ENCODE results near the gene UNK. TPM values are rescaled to one million over a fixed set of nuclear protein-coding genes. Genes with fewer than 3 reads are reported as not detected.
"Not testable (repeated sequence)": the region's sequence is repeated elsewhere in the genome, so short reads cannot be mapped to it uniquely, and the experiment has no call there.

UNK gene
- total RNA-seq, 4 donors from 2014 or later = 26.5 to 42.5 (median 31.9) TPM

DNA sequence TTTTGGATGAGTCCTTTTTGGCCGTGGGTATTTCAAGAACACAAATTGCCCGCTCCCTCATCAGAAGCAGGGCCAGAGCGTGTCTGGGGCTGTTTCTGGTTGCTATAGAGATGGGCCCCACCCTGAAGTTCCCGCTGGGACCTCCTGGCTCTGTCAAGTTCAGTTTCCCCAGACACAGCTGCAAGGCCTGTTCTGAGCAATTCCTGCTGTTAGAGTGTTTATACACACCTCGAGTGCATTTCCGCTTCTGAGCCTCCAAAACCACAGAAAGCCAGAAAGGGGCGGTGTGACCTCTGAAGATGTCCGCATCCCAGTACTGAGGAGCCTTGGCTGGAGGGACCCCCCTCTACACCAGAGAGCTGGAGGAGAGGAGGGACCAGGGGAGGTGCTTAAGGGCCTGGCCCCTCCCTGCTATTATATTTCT is 79.9 kb downstream of the UNK start:
- DNase-seq (ENCODE audit: low spot score in 2 of 2) = peak in 1 of 2 donors; percentile 75
- intact Hi-C loops (cut with DNase I; ENCODE audit: low total_unique reads) = no loop called here
- 4 to 9% methylated on average over 8 of the region's 8 CpGs for WGBS, 2 donors

DNA sequence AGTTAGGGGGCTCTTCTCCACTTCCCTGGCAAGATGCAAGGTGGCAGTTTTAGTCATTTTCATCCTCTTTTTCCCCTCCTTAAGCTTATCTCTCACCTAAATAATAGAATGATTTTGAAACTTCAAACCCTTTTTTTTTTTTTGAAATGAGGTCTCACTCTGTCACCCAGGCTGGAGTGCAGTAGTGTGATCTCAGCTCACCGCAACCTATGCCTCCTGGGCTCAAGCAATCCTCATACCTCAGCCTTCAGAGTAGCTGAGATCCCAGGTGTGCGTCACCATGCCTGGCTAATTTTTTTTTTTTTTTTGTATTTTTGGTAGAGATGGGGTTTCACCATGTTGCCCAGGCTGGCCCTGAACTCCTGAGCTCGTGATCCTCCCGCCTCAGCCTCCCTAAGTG is 80.3 kb downstream of the UNK start:
- 59 to 65% methylated on average over 4 of the region's 4 CpGs for WGBS, 2 donors

More for the DNA sequence above, 79.9 kb downstream of the UNK start:
- no peak overlapping the region for H3K4me3 ChIP-seq (ENCODE audit: low read depth, poor library complexity, severe bottlenecking)
- TF ChIP-seq, protein P1, sequence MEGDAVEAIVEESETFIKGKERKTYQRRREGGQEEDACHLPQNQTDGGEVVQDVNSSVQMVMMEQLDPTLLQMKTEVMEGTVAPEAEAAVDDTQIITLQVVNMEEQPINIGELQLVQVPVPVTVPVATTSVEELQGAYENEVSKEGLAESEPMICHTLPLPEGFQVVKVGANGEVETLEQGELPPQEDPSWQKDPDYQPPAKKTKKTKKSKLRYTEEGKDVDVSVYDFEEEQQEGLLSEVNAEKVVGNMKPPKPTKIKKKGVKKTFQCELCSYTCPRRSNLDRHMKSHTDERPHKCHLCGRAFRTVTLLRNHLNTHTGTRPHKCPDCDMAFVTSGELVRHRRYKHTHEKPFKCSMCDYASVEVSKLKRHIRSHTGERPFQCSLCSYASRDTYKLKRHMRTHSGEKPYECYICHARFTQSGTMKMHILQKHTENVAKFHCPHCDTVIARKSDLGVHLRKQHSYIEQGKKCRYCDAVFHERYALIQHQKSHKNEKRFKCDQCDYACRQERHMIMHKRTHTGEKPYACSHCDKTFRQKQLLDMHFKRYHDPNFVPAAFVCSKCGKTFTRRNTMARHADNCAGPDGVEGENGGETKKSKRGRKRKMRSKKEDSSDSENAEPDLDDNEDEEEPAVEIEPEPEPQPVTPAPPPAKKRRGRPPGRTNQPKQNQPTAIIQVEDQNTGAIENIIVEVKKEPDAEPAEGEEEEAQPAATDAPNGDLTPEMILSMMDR (IDR thresholded peaks at IDR 0.05) = no peak
- no peak for TF ChIP-seq POLR2A (IDR thresholded peaks at IDR 0.05)

DNA sequence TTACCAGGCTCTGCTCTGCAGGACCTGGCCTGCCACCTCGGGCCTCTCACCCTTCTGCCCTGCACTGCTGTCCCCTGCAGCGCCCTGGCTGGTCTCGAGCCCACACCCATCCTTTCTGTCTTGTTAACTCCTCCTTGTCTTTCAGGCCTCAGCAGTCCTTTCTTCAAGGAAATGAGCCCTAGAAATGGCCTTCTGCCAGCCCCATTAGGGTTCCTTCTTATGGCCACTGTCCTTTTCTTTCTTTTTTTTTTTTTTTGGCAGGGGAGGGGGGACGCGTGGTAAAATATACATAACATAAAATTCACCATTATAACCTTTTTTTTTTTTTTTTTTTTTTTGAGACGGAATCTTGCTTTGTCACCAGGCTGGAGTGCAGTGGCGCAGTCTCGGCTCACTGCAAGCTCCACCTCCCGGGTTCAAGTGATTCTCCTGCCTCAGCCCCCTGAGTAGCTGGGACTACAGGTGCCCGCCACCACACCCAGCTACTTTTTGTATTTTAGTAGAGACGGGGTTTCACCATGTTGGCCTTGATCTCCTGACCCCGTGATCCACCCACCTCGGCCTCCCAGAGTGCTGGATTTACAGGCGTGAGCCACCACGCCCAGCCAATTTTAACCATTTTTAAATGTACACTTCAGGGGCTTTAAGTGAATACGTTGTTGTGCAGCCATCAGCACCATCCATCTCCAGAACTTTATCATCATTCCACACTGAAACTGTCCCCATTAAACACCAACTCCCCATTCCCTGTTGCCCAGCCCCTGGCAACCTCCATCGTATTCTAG is 81.0 kb downstream of the UNK start:
- 74 to 77% methylated on average over 17 of the region's 17 CpGs for WGBS, 2 donors

More for the DNA sequence above, 80.3 kb downstream of the UNK start:
- intact Hi-C loops (cut with DNase I; ENCODE audit: low total_unique reads); H3K4me3 ChIP-seq (ENCODE audit: low read depth, poor library complexity, severe bottlenecking); DNase-seq (ENCODE audit: low spot score in 2 of 2): not testable (repeated sequence)

DNA sequence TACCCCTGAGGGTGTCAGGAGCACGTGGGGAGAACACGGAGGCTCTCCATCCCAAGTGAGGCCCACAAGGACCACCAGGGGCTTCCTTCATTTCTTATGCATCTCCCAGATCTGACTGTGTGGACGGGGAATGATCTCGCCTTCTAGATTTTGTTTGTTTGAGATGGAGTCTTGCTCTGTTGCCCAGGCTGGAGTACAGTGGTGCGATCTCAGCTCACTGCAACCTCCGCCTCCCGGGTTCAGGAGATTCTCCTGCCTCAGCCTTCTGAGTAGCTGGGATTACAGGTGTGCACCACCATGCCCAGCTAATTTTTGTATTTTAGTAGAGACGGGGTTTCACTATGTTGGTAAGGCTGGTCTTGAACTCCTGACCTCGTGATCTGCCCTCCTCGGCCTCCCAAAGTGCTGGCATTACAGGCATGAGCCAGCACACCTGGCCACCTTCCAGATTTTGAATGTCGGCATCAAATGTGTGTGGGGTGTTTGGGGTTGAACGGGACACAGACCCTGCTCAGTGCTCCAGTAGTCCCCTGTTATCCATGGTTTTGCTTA is 84.2 kb downstream of the UNK start:
- H3K4me3 ChIP-seq (ENCODE audit: low read depth, poor library complexity, severe bottlenecking); intact Hi-C loops (cut with DNase I; ENCODE audit: low total_unique reads): not testable (repeated sequence)
- WGBS, 2 donors = 76 to 79% methylated on average over 12 of the region's 12 CpGs

More for the DNA sequence above, 81.0 kb downstream of the UNK start:
- H3K4me3 ChIP-seq (ENCODE audit: low read depth, poor library complexity, severe bottlenecking); DNase-seq (ENCODE audit: low spot score in 2 of 2); intact Hi-C loops (cut with DNase I; ENCODE audit: low total_unique reads): not testable (repeated sequence)

DNA sequence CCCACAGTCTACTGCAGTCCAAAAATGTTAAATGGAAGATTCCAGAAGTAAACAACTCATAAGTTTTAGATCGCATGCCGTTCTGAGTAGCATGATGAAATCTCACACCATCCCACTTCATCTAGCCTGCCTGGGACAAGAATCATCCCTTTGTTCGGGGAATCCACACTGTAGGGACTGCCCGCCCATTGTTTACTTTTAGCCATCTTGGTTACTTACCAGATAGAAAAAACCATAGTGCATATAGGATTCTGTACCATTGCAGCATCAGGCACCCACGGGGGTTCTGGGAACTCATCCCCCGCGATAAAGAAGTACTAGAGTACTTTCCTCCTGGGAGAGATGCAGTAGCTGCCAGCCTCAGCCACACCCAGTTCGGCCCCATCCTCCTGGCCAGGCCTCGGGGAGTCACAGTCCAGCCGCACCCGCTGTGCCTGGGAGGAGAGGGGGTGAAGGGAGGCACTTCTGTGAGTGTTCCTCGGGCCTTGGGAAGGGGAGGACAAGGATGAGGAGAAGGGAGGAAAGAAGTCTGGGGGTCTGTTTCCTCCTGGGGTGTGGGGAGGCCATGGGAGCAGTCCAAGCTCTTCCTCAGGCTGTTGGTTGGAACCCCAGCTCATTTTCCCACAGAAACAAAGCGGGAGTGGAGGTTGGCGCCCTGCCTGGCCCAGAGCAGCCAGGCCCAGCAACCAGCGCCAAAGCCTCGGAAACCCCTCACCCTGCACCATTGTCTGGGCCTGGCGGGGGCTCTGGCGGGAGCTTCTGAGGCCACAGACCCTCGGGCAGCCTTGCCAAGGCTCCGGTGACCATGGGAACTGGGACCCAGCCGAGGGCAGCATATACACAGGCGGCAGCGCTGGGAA is 84.9 kb downstream of the UNK start:
- intact Hi-C loops (cut with DNase I; ENCODE audit: low total_unique reads) = no loop called here
- 17 to 26% methylated on average over 22 to 23 of the region's 23 CpGs for WGBS, 2 donors
- TF ChIP-seq POLR2A (IDR thresholded peaks at IDR 0.05) = no peak
- TF ChIP-seq, protein P1 (IDR thresholded peaks at IDR 0.05) = no peak
- DNase-seq (ENCODE audit: low spot score in 2 of 2) = peak in 1 of 2 donors; percentile 93
- H3K4me3 ChIP-seq (ENCODE audit: low read depth, poor library complexity, severe bottlenecking) = no peak overlapping the region

More for the DNA sequence above, 84.2 kb downstream of the UNK start:
- not testable (repeated sequence) for DNase-seq (ENCODE audit: low spot score in 2 of 2)

DNA sequence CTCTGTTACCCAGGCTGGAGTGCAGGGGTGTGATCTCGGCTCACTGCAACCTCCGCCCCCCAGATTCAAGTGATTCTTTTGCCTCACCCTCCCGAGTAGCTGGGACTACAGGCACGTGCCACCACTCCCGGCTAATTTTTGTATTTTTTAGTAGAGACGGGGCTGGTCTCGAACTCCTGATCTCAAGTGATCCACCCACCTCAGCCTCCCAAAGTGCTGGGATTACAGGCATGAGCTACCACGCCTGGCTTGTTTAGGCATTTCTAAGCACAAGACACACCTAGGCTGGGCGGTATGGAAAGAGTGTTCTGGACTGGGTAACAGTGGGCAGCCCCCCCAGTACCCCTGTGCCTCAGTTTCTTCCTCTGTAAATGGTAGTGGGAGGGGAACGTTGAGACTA is 85.6 kb downstream of the UNK start:
- intact Hi-C loops (cut with DNase I; ENCODE audit: low total_unique reads); H3K4me3 ChIP-seq (ENCODE audit: low read depth, poor library complexity, severe bottlenecking): not testable (repeated sequence)
- 34 to 38% methylated on average over 10 of the region's 10 CpGs for WGBS, 2 donors

DNA sequence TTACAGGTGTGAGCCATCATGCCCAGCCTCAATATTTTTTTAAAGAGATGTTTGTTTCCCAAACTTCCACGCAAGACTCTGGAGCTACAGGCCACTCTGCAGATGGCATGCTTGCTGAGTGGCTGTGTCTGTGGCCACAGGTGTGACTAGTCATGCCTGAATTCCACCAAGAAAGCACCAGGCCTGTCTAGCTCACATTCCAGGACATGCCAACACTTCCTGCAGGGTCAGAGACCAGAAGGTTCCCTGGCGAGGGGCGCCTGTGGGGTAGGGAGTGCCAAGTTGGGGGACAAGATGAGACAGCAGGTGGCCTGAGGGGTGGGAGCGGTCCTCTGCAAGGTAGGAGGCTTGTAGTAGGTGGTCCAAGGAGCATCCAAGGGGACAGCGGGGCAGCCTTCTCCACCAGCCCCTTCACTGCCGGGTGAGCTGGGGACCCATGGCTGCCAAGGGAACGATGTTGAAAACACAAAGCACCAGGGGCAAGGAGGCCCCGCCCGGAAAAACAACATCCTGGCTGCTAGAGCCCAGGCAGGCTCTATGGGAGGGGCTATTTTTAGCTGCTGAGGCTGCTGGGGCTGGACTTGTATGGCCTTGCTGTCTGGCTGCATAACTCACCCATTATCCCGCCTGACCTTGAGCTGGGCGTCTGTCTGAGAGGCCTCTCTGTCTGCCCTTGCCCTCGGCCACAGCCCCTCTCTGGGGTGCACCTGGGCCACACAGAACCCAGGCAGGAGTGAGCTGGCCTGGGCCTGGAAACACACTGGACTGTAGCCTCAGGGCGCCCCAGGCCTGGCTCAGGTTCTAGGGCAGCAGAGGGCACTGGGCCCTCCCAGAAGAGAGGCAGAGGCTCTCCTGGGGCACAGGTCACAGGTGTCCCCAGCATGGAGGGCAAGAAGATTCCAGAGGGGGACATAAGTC is 88.1 kb downstream of the UNK start:
- DNase-seq (ENCODE audit: low spot score in 2 of 2) = peak; percentile 89 to 96
- no peak overlapping the region for H3K4me3 ChIP-seq (ENCODE audit: low read depth, poor library complexity, severe bottlenecking)
- no peak for TF ChIP-seq POLR2A (IDR thresholded peaks at IDR 0.05)
- TF ChIP-seq, protein P1 (IDR thresholded peaks at IDR 0.05) = peak in 1 of 3 donors; percentile 90
- 13 to 16% methylated on average over 11 of the region's 13 CpGs for WGBS, 2 donors
- intact Hi-C loops (cut with DNase I; ENCODE audit: low total_unique reads) = no loop called here

More for the DNA sequence above, 85.6 kb downstream of the UNK start:
- DNase-seq (ENCODE audit: low spot score in 2 of 2) = not testable (repeated sequence)
